SK-N-SH treated with all-trans-retinoic acid at 6 μM for 48 hours (cell line): ENCODE results near the gene COL11A1.
A peak's percentile ranks its signal among the peaks of the same experiment; 100 is the strongest.

Experiments
- ATAC-seq: fragments of 200-7000 bp; cut with Tn5 transposase; 3 replicates; pipeline ENCODE4 v1.9.1; 2020; ENCODE audit warnings: mild to moderate bottlenecking, moderate library complexity
- ARNTL ChIP-seq: fragments of 450-650 bp; formaldehyde crosslinking; IDR thresholded peaks from 2 replicates; pipeline ENCODE4 v1.5.0; 2020; ENCODE audit warnings: low read depth, mild to moderate bottlenecking, moderate library complexity, borderline replicate concordance
- BACH2 ChIP-seq: fragments of 250-450 bp; sonication (Bioruptor Pico); IDR thresholded peaks from 2 replicates; pipeline ENCODE4 v1.9.0; 2021; ENCODE audit warnings: mild to moderate bottlenecking, borderline replicate concordance
- ESRRG ChIP-seq: fragments of 250-450 bp; sonication (Bioruptor Pico); IDR thresholded peaks from 2 replicates; pipeline ENCODE4 v1.6.1; 2021; ENCODE audit warnings: mild to moderate bottlenecking
- GLIS3 ChIP-seq: fragments of 250-450 bp; sonication (Bioruptor Pico); IDR thresholded peaks from 2 replicates; pipeline ENCODE4 v1.5.0; 2020; ENCODE audit warnings: mild to moderate bottlenecking, moderate library complexity
- ISL1 ChIP-seq: fragments of 250-450 bp; sonication (Bioruptor Pico); IDR thresholded peaks from 2 replicates; pipeline ENCODE4 v2.1.2; 2022; ENCODE audit warnings: mild to moderate bottlenecking, moderate library complexity
- OSR1 ChIP-seq: fragments of 250-450 bp; sonication (Bioruptor Pico); IDR thresholded peaks from 2 replicates; pipeline ENCODE4 v1.8.0; 2022; ENCODE audit warnings: moderate library complexity, mild to moderate bottlenecking, inconsistent platforms
- PPARA ChIP-seq: fragments of 250-450 bp; sonication (Bioruptor Pico); IDR thresholded peaks from 2 replicates; pipeline ENCODE4 v1.5.0; 2020; ENCODE audit warnings: mild to moderate bottlenecking, borderline replicate concordance
- RARB ChIP-seq: fragments of 250-450 bp; sonication (Bioruptor Pico); IDR thresholded peaks from 2 replicates; pipeline ENCODE4 v1.8.0; 2021; ENCODE audit warnings: mild to moderate bottlenecking, moderate library complexity
- SNAI2 ChIP-seq: fragments of 250-450 bp; sonication (Bioruptor Pico); IDR thresholded peaks from 2 replicates; pipeline ENCODE4 v1.5.0; 2020; ENCODE audit warnings: mild to moderate bottlenecking, moderate library complexity
- TOX ChIP-seq: fragments of 250-450 bp; sonication (Bioruptor Pico); IDR thresholded peaks from 2 replicates; pipeline ENCODE4 v1.8.0; 2021; ENCODE audit warnings: mild to moderate bottlenecking, moderate library complexity, borderline replicate concordance
- TSHZ2 ChIP-seq: fragments of 250-450 bp; sonication (Bioruptor Pico); IDR thresholded peaks from 2 replicates; pipeline ENCODE4 v1.5.0; 2020; ENCODE audit warnings: mild to moderate bottlenecking, moderate library complexity
- ZC3H10 ChIP-seq: fragments of 250-450 bp; sonication (Bioruptor Pico); IDR thresholded peaks from 2 replicates; pipeline ENCODE4 v1.5.1; 2021; ENCODE audit warnings: mild to moderate bottlenecking, moderate library complexity
- ZFP3 ChIP-seq: fragments of 250-450 bp; sonication (Bioruptor Pico); IDR thresholded peaks from 2 replicates; pipeline ENCODE4 v1.5.0; 2020; ENCODE audit warnings: mild to moderate bottlenecking, moderate library complexity
- ZFP30 ChIP-seq: fragments of 450-650 bp; formaldehyde crosslinking; IDR thresholded peaks from 2 replicates; pipeline ENCODE4 v1.5.0; 2022; ENCODE audit warnings: mild to moderate bottlenecking, moderate library complexity
- ZNF565 ChIP-seq: fragments of 450-650 bp; formaldehyde crosslinking; conservative IDR thresholded peaks from 2 replicates; pipeline ENCODE4 v1.5.0; 2020; ENCODE audit warnings: low read depth, mild to moderate bottlenecking, moderate library complexity
- TF ChIP-seq, protein P1 (sequence below): fragments of 250-450 bp; sonication (Bioruptor Pico); IDR thresholded peaks from 2 replicates; pipeline ENCODE4 v1.5.1; 2021; ENCODE audit warnings: mild to moderate bottlenecking, moderate library complexity
- TF ChIP-seq, protein P2 (sequence below): fragments of 250-450 bp; sonication (Bioruptor Pico); IDR thresholded peaks from 2 replicates; pipeline ENCODE4 v1.8.0; 2020; ENCODE audit warnings: mild to moderate bottlenecking, moderate library complexity, borderline replicate concordance
- TF ChIP-seq, protein P3 (sequence below): fragments of 250-450 bp; sonication (Bioruptor Pico); IDR thresholded peaks from 2 replicates; pipeline ENCODE4 v1.8.0; 2021; ENCODE audit warnings: low read depth, mild to moderate bottlenecking, moderate library complexity, borderline replicate concordance

The COL11A1 gene

GRCh38 chr1:102899935-102900334, 208.4 kb downstream of the COL11A1 start:
- TF ChIP-seq, protein P1, sequence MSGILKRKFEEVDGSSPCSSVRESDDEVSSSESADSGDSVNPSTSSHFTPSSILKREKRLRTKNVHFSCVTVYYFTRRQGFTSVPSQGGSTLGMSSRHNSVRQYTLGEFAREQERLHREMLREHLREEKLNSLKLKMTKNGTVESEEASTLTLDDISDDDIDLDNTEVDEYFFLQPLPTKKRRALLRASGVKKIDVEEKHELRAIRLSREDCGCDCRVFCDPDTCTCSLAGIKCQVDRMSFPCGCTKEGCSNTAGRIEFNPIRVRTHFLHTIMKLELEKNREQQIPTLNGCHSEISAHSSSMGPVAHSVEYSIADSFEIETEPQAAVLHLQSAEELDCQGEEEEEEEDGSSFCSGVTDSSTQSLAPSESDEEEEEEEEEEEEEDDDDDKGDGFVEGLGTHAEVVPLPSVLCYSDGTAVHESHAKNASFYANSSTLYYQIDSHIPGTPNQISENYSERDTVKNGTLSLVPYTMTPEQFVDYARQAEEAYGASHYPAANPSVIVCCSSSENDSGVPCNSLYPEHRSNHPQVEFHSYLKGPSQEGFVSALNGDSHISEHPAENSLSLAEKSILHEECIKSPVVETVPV = no peak
- no peak for TF ChIP-seq ZNF565
- no peak for TF ChIP-seq TSHZ2 (CRISPR knock-in tag)
- TF ChIP-seq ZFP30 = no peak
- TF ChIP-seq TOX (CRISPR knock-in tag) = no peak
- no peak for TF ChIP-seq PPARA (CRISPR knock-in tag)
- TF ChIP-seq ZFP3 (CRISPR knock-in tag) = no peak
- no peak for TF ChIP-seq ISL1 (CRISPR knock-in tag)
- TF ChIP-seq, all 23 proteins: peak for 0
- no peak for ATAC-seq

GRCh38 chr1:102897557-102897956, 210.8 kb downstream of the COL11A1 start:
- TF ChIP-seq ISL1 (CRISPR knock-in tag) (peak; percentile 87), ESRRG (CRISPR knock-in tag) (no peak)
- peak; percentile 95 for ATAC-seq

GRCh38 chr1:102896771-102897170, 211.6 kb downstream of the COL11A1 start:
- ATAC-seq = no peak
- TF ChIP-seq, protein P2, sequence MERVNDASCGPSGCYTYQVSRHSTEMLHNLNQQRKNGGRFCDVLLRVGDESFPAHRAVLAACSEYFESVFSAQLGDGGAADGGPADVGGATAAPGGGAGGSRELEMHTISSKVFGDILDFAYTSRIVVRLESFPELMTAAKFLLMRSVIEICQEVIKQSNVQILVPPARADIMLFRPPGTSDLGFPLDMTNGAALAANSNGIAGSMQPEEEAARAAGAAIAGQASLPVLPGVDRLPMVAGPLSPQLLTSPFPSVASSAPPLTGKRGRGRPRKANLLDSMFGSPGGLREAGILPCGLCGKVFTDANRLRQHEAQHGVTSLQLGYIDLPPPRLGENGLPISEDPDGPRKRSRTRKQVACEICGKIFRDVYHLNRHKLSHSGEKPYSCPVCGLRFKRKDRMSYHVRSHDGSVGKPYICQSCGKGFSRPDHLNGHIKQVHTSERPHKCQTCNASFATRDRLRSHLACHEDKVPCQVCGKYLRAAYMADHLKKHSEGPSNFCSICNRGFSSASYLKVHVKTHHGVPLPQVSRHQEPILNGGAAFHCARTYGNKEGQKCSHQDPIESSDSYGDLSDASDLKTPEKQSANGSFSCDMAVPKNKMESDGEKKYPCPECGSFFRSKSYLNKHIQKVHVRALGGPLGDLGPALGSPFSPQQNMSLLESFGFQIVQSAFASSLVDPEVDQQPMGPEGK (CRISPR knock-in tag) = no peak
- no peak for TF ChIP-seq ZNF565

DNA sequence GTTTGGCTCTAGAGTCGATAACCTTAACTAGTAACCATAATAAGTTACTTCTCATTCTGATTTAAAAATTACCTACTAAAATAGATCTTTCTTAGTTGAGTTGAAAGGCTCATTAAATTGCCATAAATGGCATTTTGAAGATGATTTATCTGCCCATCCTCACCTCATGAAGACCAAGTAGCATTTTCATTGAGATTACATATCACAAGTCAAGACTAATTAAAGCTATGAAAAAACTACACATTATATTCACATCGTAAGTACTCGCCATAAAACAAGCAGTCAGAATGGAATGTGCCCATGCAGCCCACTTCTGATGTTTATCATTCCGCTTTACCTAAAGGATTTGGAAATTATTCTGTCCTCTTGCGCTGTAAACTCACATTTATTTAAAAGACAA, 212.0 kb downstream of the COL11A1 start:
- no peak for ATAC-seq

More for the DNA sequence above, 212.0 kb downstream of the COL11A1 start:
- TF ChIP-seq, protein P3, sequence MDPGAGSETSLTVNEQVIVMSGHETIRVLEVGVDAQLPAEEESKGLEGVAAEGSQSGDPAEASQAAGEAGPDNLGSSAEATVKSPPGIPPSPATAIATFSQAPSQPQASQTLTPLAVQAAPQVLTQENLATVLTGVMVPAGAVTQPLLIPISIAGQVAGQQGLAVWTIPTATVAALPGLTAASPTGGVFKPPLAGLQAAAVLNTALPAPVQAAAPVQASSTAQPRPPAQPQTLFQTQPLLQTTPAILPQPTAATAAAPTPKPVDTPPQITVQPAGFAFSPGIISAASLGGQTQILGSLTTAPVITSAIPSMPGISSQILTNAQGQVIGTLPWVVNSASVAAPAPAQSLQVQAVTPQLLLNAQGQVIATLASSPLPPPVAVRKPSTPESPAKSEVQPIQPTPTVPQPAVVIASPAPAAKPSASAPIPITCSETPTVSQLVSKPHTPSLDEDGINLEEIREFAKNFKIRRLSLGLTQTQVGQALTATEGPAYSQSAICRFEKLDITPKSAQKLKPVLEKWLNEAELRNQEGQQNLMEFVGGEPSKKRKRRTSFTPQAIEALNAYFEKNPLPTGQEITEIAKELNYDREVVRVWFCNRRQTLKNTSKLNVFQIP (CRISPR knock-in tag) = no peak
- TF ChIP-seq, protein P2 (CRISPR knock-in tag) = no peak
- TF ChIP-seq PPARA (CRISPR knock-in tag) (no peak), ZFP3 (CRISPR knock-in tag) (no peak), TOX (CRISPR knock-in tag) (no peak; the same call in 1 of the 2 replicates), ZC3H10 (peak; percentile 58; the same call in 1 of the 2 replicates), ZFP30 (no peak), BACH2 (CRISPR knock-in tag) (no peak), RARB (CRISPR knock-in tag) (no peak), OSR1 (CRISPR knock-in tag) (no peak), TSHZ2 (CRISPR knock-in tag) (no peak), ARNTL (CRISPR knock-in tag) (no peak), ZNF565 (no peak), SNAI2 (CRISPR knock-in tag) (no peak), GLIS3 (CRISPR knock-in tag) (no peak), ISL1 (CRISPR knock-in tag) (peak; percentile 80)
- TF ChIP-seq, protein P1 = no peak
